ENCODE measurements around the gene GRID1. TPM values are rescaled to one million over a fixed set of nuclear protein-coding genes. Genes with fewer than 3 reads are reported as not detected.

GRID1 gene
- total and polyA plus RNA-seq, 5 donors from 2014 or later = not detected

GRCh38 chr10:86295351-86295750 is 71.2 kb downstream of the GRID1 start:
- H3K9me3 Mint-ChIP-seq = peaks cover 0 to 1% (median 0%) of the 10 kb centered on the region in 7 donors
- no peak overlapping the region for H3K4me3 Mint-ChIP-seq
- Histone ChIP-seq H3K36me3 (ENCODE audit: control insufficient read depth, insufficient read depth, low read length) (no peaks in the 10 kb centered on the region), H3K27me3 (ENCODE audit: control insufficient read depth, insufficient read depth, low read length) (no peaks in the 10 kb centered on the region), H3K9me3 (ENCODE audit: control insufficient read depth in 2 of 2, low read length in 2 of 2) (no peaks in the 10 kb centered on the region), H3K4me1 (ENCODE audit: control insufficient read depth, insufficient read depth, low read length, poor library complexity, severe bottlenecking) (no peaks in the 10 kb centered on the region), H3K27ac (ENCODE audit: insufficient read depth, low read length, poor library complexity, severe bottlenecking) (no peak overlapping the region), H3K4me3 (ENCODE audit: low read depth, low read length) (no peak overlapping the region)
- no peaks in the 10 kb centered on the region for H3K4me1 Mint-ChIP-seq
- ATAC-seq (ENCODE audit: low read depth in 2 of 2) = no peak
- peak overlapping the region in 1 of 3 donors; percentile 91 for H3K27ac Mint-ChIP-seq
- H3K36me3 Mint-ChIP-seq = no peaks in the 10 kb centered on the region
- DNase-seq = no peak
- H3K27me3 Mint-ChIP-seq = peaks cover 7% of the 10 kb centered on the region

GRCh38 chr10:86294346-86295265 is 72.0 kb downstream of the GRID1 start:
- no peaks in the 10 kb centered on the region for H3K9me3 ChIP-seq (ENCODE audit: control insufficient read depth in 2 of 2, low read length in 2 of 2)
- peaks cover 0 to 1% (median 0%) of the 10 kb centered on the region in 7 donors for H3K9me3 Mint-ChIP-seq
- no peak overlapping the region for H3K4me3 ChIP-seq (ENCODE audit: low read depth, low read length)
- no peak overlapping the region for H3K27ac ChIP-seq (ENCODE audit: insufficient read depth, low read length, poor library complexity, severe bottlenecking)
- no peaks in the 10 kb centered on the region for H3K4me1 Mint-ChIP-seq
- H3K4me1 ChIP-seq (ENCODE audit: control insufficient read depth, insufficient read depth, low read length, poor library complexity, severe bottlenecking) = no peaks in the 10 kb centered on the region
- H3K27me3 ChIP-seq (ENCODE audit: control insufficient read depth, insufficient read depth, low read length) = no peaks in the 10 kb centered on the region
- no peaks in the 10 kb centered on the region for H3K36me3 ChIP-seq (ENCODE audit: control insufficient read depth, insufficient read depth, low read length)
- H3K27ac Mint-ChIP-seq = peak overlapping the region in 1 of 3 donors; percentile 91
- DNase-seq = no peak
- no peak overlapping the region for H3K4me3 Mint-ChIP-seq
- ATAC-seq (ENCODE audit: low read depth in 2 of 2) = no peak
- no peaks in the 10 kb centered on the region for H3K36me3 Mint-ChIP-seq
- peaks cover 7% of the 10 kb centered on the region for H3K27me3 Mint-ChIP-seq

- DNase-seq = no peak
- Mint-ChIP-seq H3K27me3 (peaks cover 7% of the 10 kb centered on the region), H3K4me3 (no peak overlapping the region), H3K9me3 (peaks cover 0 to 1% (median 0%) of the 10 kb centered on the region in 7 donors), H3K4me1 (no peaks in the 10 kb centered on the region), H3K27ac (no peak overlapping the region), H3K36me3 (no peaks in the 10 kb centered on the region)
- no peak overlapping the region for H3K27ac ChIP-seq (ENCODE audit: insufficient read depth, low read length, poor library complexity, severe bottlenecking)
- H3K36me3 ChIP-seq (ENCODE audit: control insufficient read depth, insufficient read depth, low read length) = no peaks in the 10 kb centered on the region
- no peak for ATAC-seq (ENCODE audit: low read depth in 2 of 2)
- no peak overlapping the region for H3K4me3 ChIP-seq (ENCODE audit: low read depth, low read length)
- no peaks in the 10 kb centered on the region for H3K9me3 ChIP-seq (ENCODE audit: control insufficient read depth in 2 of 2, low read length in 2 of 2)
- no peaks in the 10 kb centered on the region for H3K4me1 ChIP-seq (ENCODE audit: control insufficient read depth, insufficient read depth, low read length, poor library complexity, severe bottlenecking)
- H3K27me3 ChIP-seq (ENCODE audit: control insufficient read depth, insufficient read depth, low read length) = no peaks in the 10 kb centered on the region
Observed at GRCh38 chr10:86293396-86293791, 73.2 kb downstream of the GRID1 start.

GRCh38 chr10:86292462-86293395 is 73.9 kb downstream of the GRID1 start:
- H3K9me3 ChIP-seq (ENCODE audit: control insufficient read depth in 2 of 2, low read length in 2 of 2) = no peaks in the 10 kb centered on the region
- Mint-ChIP-seq H3K9me3 (peaks cover 0 to 1% (median 0%) of the 10 kb centered on the region in 7 donors), H3K36me3 (no peaks in the 10 kb centered on the region), H3K27ac (no peak overlapping the region), H3K4me1 (no peaks in the 10 kb centered on the region), H3K27me3 (peaks cover 7% of the 10 kb centered on the region), H3K4me3 (no peak overlapping the region)
- H3K27ac ChIP-seq (ENCODE audit: insufficient read depth, low read length, poor library complexity, severe bottlenecking) = no peak overlapping the region
- H3K4me1 ChIP-seq (ENCODE audit: control insufficient read depth, insufficient read depth, low read length, poor library complexity, severe bottlenecking) = no peaks in the 10 kb centered on the region
- ATAC-seq (ENCODE audit: low read depth in 2 of 2) (peak in 1 of 2 donors; percentile 5), DNase-seq (no peak)
- no peaks in the 10 kb centered on the region for H3K36me3 ChIP-seq (ENCODE audit: control insufficient read depth, insufficient read depth, low read length)
- no peak overlapping the region for H3K4me3 ChIP-seq (ENCODE audit: low read depth, low read length)
- no peaks in the 10 kb centered on the region for H3K27me3 ChIP-seq (ENCODE audit: control insufficient read depth, insufficient read depth, low read length)

- Histone ChIP-seq H3K9me3 (ENCODE audit: control insufficient read depth in 2 of 2, low read length in 2 of 2) (no peaks in the 10 kb centered on the region), H3K27me3 (ENCODE audit: control insufficient read depth, insufficient read depth, low read length) (no peaks in the 10 kb centered on the region), H3K4me1 (ENCODE audit: control insufficient read depth, insufficient read depth, low read length, poor library complexity, severe bottlenecking) (no peaks in the 10 kb centered on the region), H3K27ac (ENCODE audit: insufficient read depth, low read length, poor library complexity, severe bottlenecking) (no peak overlapping the region), H3K4me3 (ENCODE audit: low read depth, low read length) (no peak overlapping the region), H3K36me3 (ENCODE audit: control insufficient read depth, insufficient read depth, low read length) (no peaks in the 10 kb centered on the region)
- Mint-ChIP-seq H3K4me1 (no peaks in the 10 kb centered on the region), H3K36me3 (no peaks in the 10 kb centered on the region), H3K27ac (no peak overlapping the region), H3K9me3 (peaks cover 0 to 1% (median 0%) of the 10 kb centered on the region in 7 donors), H3K4me3 (no peak overlapping the region), H3K27me3 (peaks cover 7% of the 10 kb centered on the region)
- ATAC-seq (ENCODE audit: low read depth in 2 of 2) (no peak), DNase-seq (no peak)
Observed at GRCh38 chr10:86291616-86292340, 74.8 kb downstream of the GRID1 start.

- H3K9me3 Mint-ChIP-seq = peaks cover 0 to 1% (median 0%) of the 10 kb centered on the region in 7 donors
- H3K4me3 Mint-ChIP-seq = no peak overlapping the region
- no peaks in the 10 kb centered on the region for H3K9me3 ChIP-seq (ENCODE audit: control insufficient read depth in 2 of 2, low read length in 2 of 2)
- DNase-seq (no peak), ATAC-seq (ENCODE audit: low read depth in 2 of 2) (no peak)
- no peak overlapping the region for H3K27ac ChIP-seq (ENCODE audit: insufficient read depth, low read length, poor library complexity, severe bottlenecking)
- no peaks in the 10 kb centered on the region for H3K4me1 ChIP-seq (ENCODE audit: control insufficient read depth, insufficient read depth, low read length, poor library complexity, severe bottlenecking)
- no peak overlapping the region for H3K27ac Mint-ChIP-seq
- no peaks in the 10 kb centered on the region for H3K4me1 Mint-ChIP-seq
- H3K27me3 ChIP-seq (ENCODE audit: control insufficient read depth, insufficient read depth, low read length) = no peaks in the 10 kb centered on the region
- H3K36me3 ChIP-seq (ENCODE audit: control insufficient read depth, insufficient read depth, low read length) = no peaks in the 10 kb centered on the region
- H3K4me3 ChIP-seq (ENCODE audit: low read depth, low read length) = no peak overlapping the region
- peaks cover 7% of the 10 kb centered on the region for H3K27me3 Mint-ChIP-seq
- H3K36me3 Mint-ChIP-seq = no peaks in the 10 kb centered on the region
Observed at GRCh38 chr10:86290933-86291615, 75.5 kb downstream of the GRID1 start.

- ATAC-seq (ENCODE audit: low read depth in 2 of 2) (no peak), DNase-seq (no peak)
- no peak overlapping the region for H3K4me3 ChIP-seq (ENCODE audit: low read depth, low read length)
- no peaks in the 10 kb centered on the region for H3K36me3 ChIP-seq (ENCODE audit: control insufficient read depth, insufficient read depth, low read length)
- no peak overlapping the region for H3K27ac ChIP-seq (ENCODE audit: insufficient read depth, low read length, poor library complexity, severe bottlenecking)
- Mint-ChIP-seq H3K4me1 (no peaks in the 10 kb centered on the region), H3K4me3 (no peak overlapping the region), H3K36me3 (no peaks in the 10 kb centered on the region), H3K9me3 (peaks cover 0 to 1% (median 0%) of the 10 kb centered on the region in 7 donors), H3K27ac (no peak overlapping the region), H3K27me3 (no peaks in the 10 kb centered on the region)
- no peaks in the 10 kb centered on the region for H3K9me3 ChIP-seq (ENCODE audit: control insufficient read depth in 2 of 2, low read length in 2 of 2)
- H3K4me1 ChIP-seq (ENCODE audit: control insufficient read depth, insufficient read depth, low read length, poor library complexity, severe bottlenecking) = no peaks in the 10 kb centered on the region
- H3K27me3 ChIP-seq (ENCODE audit: control insufficient read depth, insufficient read depth, low read length) = no peaks in the 10 kb centered on the region
Observed at GRCh38 chr10:86289577-86289868, 77.1 kb downstream of the GRID1 start.

All from CD4-positive, CD25-positive, alpha-beta regulatory T cell (primary cell).